DOHH2 (cell line): ENCODE data around the gene SUMO4.

Source experiments
- H3F3A ChIP-seq: fragments of 200-600 bp; sonication (generic), shearing (Covaris generic); 2 replicates; pipeline ENCODE4 v1.6.0; 2016; ENCODE audit warnings: antibody characterized with exemption, mild to moderate bottlenecking; ENCODE audit not compliant: control insufficient read depth, insufficient read depth
- H3K27ac ChIP-seq: fragments of 200-600 bp; sonication (generic); 2 replicates; pipeline ENCODE4 v1.5.1; 2014; ENCODE audit warnings: low read depth, mild to moderate bottlenecking, low read length, moderate library complexity
- H3K27me3 ChIP-seq: fragments of 200-600 bp; sonication (generic); 2 replicates; pipeline ENCODE4 v1.6.1; 2014; ENCODE audit warnings: mild to moderate bottlenecking, low read length, mixed read lengths; ENCODE audit not compliant: control insufficient read depth
- H3K36me3 ChIP-seq: fragments of 200-600 bp; sonication (generic); 2 replicates; pipeline ENCODE4 v1.6.1; 2014; ENCODE audit warnings: mild to moderate bottlenecking, low read length, moderate library complexity, mixed read lengths; ENCODE audit not compliant: control insufficient read depth
- H3K4me1 ChIP-seq: fragments of 200-600 bp; sonication (generic); 2 replicates; pipeline ENCODE4 v1.6.1; 2014; ENCODE audit warnings: mild to moderate bottlenecking, low read length, mixed read lengths; ENCODE audit not compliant: control insufficient read depth
- H3K4me2 ChIP-seq: fragments of 200-600 bp; sonication (generic); 2 replicates; pipeline ENCODE4 v1.6.0; 2014; ENCODE audit warnings: mild to moderate bottlenecking, low read length, moderate library complexity
- H3K4me3 ChIP-seq: fragments of 200-600 bp; sonication (generic); 2 replicates; pipeline ENCODE4 v1.5.1; 2014; ENCODE audit warnings: mild to moderate bottlenecking, low read length, mixed read lengths
- H3K79me2 ChIP-seq: fragments of 200-600 bp; sonication (generic); 2 replicates; pipeline ENCODE4 v1.6.1; 2014; ENCODE audit warnings: mild to moderate bottlenecking, low read length, mixed read lengths; ENCODE audit not compliant: control insufficient read depth
- H3K9me2 ChIP-seq: fragments of 200-600 bp; sonication (generic); replicated peaks from 2 replicates; pipeline ENCODE4 v1.6.1; 2014; ENCODE audit warnings: mild to moderate bottlenecking, low read length, mixed read lengths; ENCODE audit not compliant: control insufficient read depth
- H3K9me3 ChIP-seq: fragments of 200-600 bp; sonication (generic); 2 replicates; pipeline ENCODE4 v1.6.1; 2014; ENCODE audit warnings: antibody characterized with exemption, low read length, mixed read lengths; ENCODE audit not compliant: control insufficient read depth, insufficient read depth
- H4K20me1 ChIP-seq: fragments of 200-600 bp; sonication (generic); 2 replicates; pipeline ENCODE4 v1.6.0; 2014; ENCODE audit warnings: low read depth, mild to moderate bottlenecking, antibody characterized with exemption, low read length, moderate library complexity; ENCODE audit not compliant: control insufficient read depth, insufficient read depth
- EZH2phosphoT487 ChIP-seq: fragments of 200-600 bp; sonication (generic); IDR thresholded peaks from 2 replicates; pipeline ENCODE4 v1.6.1; 2017; ENCODE audit warnings: borderline replicate concordance, mild to moderate bottlenecking, antibody characterized with exemption, low read length, moderate library complexity, mixed read lengths
- TF ChIP-seq, protein P1 (sequence below): fragments of 200-600 bp; sonication (generic); IDR thresholded peaks from one replicate; pipeline ENCODE4 v1.5.1; 2014; ENCODE audit warnings: antibody characterized with exemption, mild to moderate bottlenecking, low read depth, low read length; ENCODE audit not compliant: poor library complexity, severe bottlenecking

Gene SUMO4

DNA sequence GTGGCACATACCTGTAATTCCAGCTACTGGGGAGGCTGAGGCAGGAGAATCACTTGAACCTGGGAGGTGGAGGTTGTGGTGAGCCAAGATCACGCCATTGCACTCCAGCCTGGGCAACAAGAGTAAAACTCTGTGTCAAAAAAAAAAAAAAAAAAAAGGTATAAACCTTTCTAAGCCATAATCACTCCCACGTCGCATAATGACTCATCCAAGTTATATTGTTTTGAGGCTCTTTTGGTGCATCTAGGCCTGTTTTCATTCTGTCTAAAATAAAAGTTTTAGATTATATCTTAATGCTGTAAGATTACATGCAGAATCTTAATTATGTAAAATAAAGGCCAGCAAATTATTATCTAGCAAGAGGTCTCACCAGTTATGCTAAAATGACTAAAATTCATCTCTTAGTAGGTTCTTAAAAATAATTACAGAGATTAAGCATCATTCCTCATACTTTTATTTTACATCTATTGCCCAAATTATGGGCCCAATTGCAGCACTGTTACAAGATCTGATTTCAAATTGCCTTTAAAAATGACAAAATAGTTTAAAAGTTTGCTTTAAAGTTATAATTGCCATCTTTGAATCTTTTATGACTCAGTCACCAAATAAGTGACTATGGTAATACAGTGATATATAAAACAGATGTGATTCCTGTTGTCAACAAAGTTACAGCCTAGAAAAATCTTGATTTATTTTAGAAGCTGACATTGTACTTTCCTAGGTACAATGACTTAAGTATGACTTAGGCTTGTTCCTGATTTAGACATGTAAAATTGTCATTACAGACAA lies 10.4 kb upstream of the SUMO4 start:
- peaks cover 6% of the 10 kb centered on the region; the same call in 1 of the 2 replicates for H3K36me3 ChIP-seq
- no peak overlapping the region for H3K4me3 ChIP-seq
- no peaks in the 10 kb centered on the region for H4K20me1 ChIP-seq
- H3K27me3 ChIP-seq: no peaks in the 10 kb centered on the region
- H3K27ac ChIP-seq: no peak overlapping the region
- no peaks in the 10 kb centered on the region for H3K9me2 ChIP-seq
- H3K9me3 ChIP-seq: no peaks in the 10 kb centered on the region
- no peaks in the 10 kb centered on the region for H3F3A ChIP-seq
- no peaks in the 10 kb centered on the region for H3K4me1 ChIP-seq
- no peak overlapping the region for H3K4me2 ChIP-seq
- H3K79me2 ChIP-seq: peaks cover 10% of the 10 kb centered on the region
- no peak for TF ChIP-seq EZH2phosphoT487
- TF ChIP-seq, protein P1, sequence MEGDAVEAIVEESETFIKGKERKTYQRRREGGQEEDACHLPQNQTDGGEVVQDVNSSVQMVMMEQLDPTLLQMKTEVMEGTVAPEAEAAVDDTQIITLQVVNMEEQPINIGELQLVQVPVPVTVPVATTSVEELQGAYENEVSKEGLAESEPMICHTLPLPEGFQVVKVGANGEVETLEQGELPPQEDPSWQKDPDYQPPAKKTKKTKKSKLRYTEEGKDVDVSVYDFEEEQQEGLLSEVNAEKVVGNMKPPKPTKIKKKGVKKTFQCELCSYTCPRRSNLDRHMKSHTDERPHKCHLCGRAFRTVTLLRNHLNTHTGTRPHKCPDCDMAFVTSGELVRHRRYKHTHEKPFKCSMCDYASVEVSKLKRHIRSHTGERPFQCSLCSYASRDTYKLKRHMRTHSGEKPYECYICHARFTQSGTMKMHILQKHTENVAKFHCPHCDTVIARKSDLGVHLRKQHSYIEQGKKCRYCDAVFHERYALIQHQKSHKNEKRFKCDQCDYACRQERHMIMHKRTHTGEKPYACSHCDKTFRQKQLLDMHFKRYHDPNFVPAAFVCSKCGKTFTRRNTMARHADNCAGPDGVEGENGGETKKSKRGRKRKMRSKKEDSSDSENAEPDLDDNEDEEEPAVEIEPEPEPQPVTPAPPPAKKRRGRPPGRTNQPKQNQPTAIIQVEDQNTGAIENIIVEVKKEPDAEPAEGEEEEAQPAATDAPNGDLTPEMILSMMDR: no peak

DNA sequence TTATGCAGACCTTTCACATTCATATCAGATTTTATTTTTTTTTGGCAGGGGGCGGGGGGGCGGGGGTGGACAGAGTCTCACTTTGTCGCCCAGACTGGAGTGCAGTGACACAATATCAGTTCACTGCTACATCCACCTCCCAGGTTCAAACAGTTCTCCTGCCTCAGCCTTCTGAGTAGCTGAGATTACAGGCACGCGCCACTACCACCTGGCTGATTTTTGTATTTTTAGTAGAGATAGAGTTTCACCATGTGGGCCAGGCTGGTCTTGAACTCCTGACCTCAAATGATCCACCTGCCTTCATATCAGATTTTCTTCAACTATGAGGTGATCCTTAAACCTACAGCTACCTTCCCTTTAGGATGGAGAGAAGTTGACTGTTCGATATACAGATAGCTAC lies 8.0 kb upstream of the SUMO4 start:
- Histone ChIP-seq H3K4me1 (no peaks in the 10 kb centered on the region), H4K20me1 (no peaks in the 10 kb centered on the region), H3K36me3 (peaks cover 16% of the 10 kb centered on the region; the same call in 1 of the 2 replicates), H3K4me2 (no peak overlapping the region), H3K27me3 (no peaks in the 10 kb centered on the region), H3K4me3 (no peak overlapping the region), H3K9me2 (no peaks in the 10 kb centered on the region), H3K9me3 (no peaks in the 10 kb centered on the region), H3F3A (no peaks in the 10 kb centered on the region), H3K79me2 (peaks cover 12% of the 10 kb centered on the region), H3K27ac (no peak overlapping the region)
- TF ChIP-seq, protein P1: no peak
- no peak for TF ChIP-seq EZH2phosphoT487

DNA sequence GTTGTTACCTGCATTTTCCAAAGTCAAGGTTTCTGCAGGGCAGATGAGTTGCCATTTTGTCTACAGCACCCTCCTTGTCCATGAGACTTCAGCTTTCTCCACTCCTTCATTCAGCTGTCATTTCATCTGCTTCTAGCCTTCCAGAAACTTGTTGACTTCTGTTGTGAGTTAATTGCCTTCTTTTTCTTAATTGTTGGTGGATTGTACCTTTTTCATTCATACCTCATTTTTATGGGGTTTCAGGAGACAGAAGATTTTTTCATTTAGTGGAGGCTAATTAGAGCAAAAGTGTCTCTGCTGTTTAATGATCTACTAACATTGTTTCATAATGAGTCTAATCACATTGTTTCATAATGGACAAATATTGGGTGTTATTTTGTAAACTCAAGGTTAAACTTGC lies 7.5 kb upstream of the SUMO4 start:
- H3K36me3 ChIP-seq: peaks cover 18% of the 10 kb centered on the region
- no peaks in the 10 kb centered on the region for H3K27me3 ChIP-seq
- no peaks in the 10 kb centered on the region for H3K4me1 ChIP-seq
- H3K9me3 ChIP-seq: no peaks in the 10 kb centered on the region
- no peak overlapping the region for H3K4me2 ChIP-seq
- no peaks in the 10 kb centered on the region for H4K20me1 ChIP-seq
- H3K4me3 ChIP-seq: no peak overlapping the region
- no peaks in the 10 kb centered on the region for H3F3A ChIP-seq
- H3K79me2 ChIP-seq: peaks cover 12% of the 10 kb centered on the region
- H3K9me2 ChIP-seq: no peaks in the 10 kb centered on the region
- H3K27ac ChIP-seq: no peak overlapping the region
- TF ChIP-seq, protein P1: no peak
- TF ChIP-seq EZH2phosphoT487: no peak
